HCT116 (cell line): ENCODE measurements around the gene SEC16B. TPM values are rescaled to one million over a fixed set of nuclear protein-coding genes. Genes with fewer than 3 reads are reported as not detected.

Source experiments
- ATAC-seq: fragments of 200-7000 bp; cut with Tn5 transposase; 2 replicates; pipeline ENCODE4 v1.9.1; 2020; ENCODE audit warnings: mild to moderate bottlenecking, moderate library complexity
- BruUV-seq: library from RNA; stranded (reverse); fragments of 400-500 nt; replicated peaks from 2 replicates; lab custom pipeline; 2021; lab: Mats Ljungman, UMichigan
- CTCF ChIA-PET: fragments of 300-600 bp; sonication (Branson Sonifier 250); formaldehyde crosslinking; loops from one replicate; lab custom pipeline; 2021; ENCODE audit warnings: antibody characterized with exemption; lab: Charles Lee
- POLR2A ChIA-PET: fragments of 300-600, 350-600 bp; sonication (Branson Sonifier 250); formaldehyde crosslinking; loops from one replicate; lab custom pipeline; 2021; ENCODE audit warnings: antibody characterized with exemption; lab: Charles Lee
- RAD21 ChIA-PET, 2 experiments: fragments of 300-600 bp; sonication (Branson Sonifier 250); formaldehyde crosslinking; loops; one replicate each; lab custom pipeline; 2023; ENCODE audit warnings: low total read pairs in 2 of 2; ENCODE audit not compliant: uncharacterized antibody in 2 of 2, unreplicated experiment in 2 of 2, low non-redundant PET in 1 of 2; lab: Charles Lee
- DNase-seq: peaks from one replicate; pipeline ENCODE4 v3.0.0-alpha.2; 2010; ENCODE audit warnings: low read depth, low spot score
- H2AFZ ChIP-seq: fragments of 200-600 bp; shearing (Covaris generic), sonication (generic); 2 replicates; pipeline ENCODE4 v1.6.1; 2017; ENCODE audit warnings: low read depth, mixed run types, mixed read lengths, antibody characterized with exemption, low read length; ENCODE audit not compliant: poor library complexity, severe bottlenecking
- H3K27ac ChIP-seq: 2 replicates; pipeline ENCODE4 v1.5.1; 2012; ENCODE audit warnings: low read depth, low read length
- H3K27me3 ChIP-seq: fragments of 200-600 bp; sonication (generic); 2 replicates; pipeline ENCODE4 v1.6.1; 2016; ENCODE audit warnings: mixed run types, low read length, mixed read lengths; ENCODE audit not compliant: insufficient read depth
- H3K36me3 ChIP-seq, 2 experiments: fragments of 200-500 bp in 1 of 2; fragments of 200-600 bp in 1 of 2; sonication (Bioruptor generic) in 1 of 2; sonication (generic) in 1 of 2; 2 replicates each; pipeline versions ENCODE4 v1.5.1 to v1.6.1; 2014 to 2016; ENCODE audit warnings: low read length in 2 of 2, inconsistent platforms in 1 of 2, mixed read lengths in 1 of 2, mixed run types in 1 of 2; ENCODE audit not compliant: insufficient read depth in 2 of 2, control insufficient read depth in 1 of 2
- H3K4me1 ChIP-seq, 2 experiments: fragments of 200-600 bp in 1 of 2; sonication (generic) in 1 of 2; 2 replicates each; pipeline versions ENCODE4 v1.5.1 to v1.6.1; 2012 to 2017; ENCODE audit warnings: low read length in 2 of 2, inconsistent platforms in 1 of 2, mild to moderate bottlenecking in 1 of 2, mixed read lengths in 1 of 2, mixed run types in 1 of 2, moderate library complexity in 1 of 2; ENCODE audit not compliant: insufficient read depth in 2 of 2, control insufficient read depth in 1 of 2
- H3K4me2 ChIP-seq: fragments of 200-600 bp; sonication (generic); 2 replicates; pipeline ENCODE4 v1.6.1; 2017; ENCODE audit warnings: mixed run types, low read length, mixed read lengths
- H3K4me3 ChIP-seq, 2 experiments: fragments of 200-600 bp in 1 of 2; sonication (generic) in 1 of 2; replicated peaks in 1 of 2; 2 replicates each; pipeline ENCODE4 v1.5.1; 2011 to 2016; ENCODE audit warnings: low read length in 2 of 2, control low read depth in 1 of 2, low read depth in 1 of 2, mild to moderate bottlenecking in 1 of 2, mixed read lengths in 1 of 2, mixed run types in 1 of 2
- H3K79me2 ChIP-seq: fragments of 200-600 bp; sonication (generic); 2 replicates; pipeline ENCODE4 v1.6.1; 2017; ENCODE audit warnings: mild to moderate bottlenecking, mixed run types, low read length, moderate library complexity, mixed read lengths; ENCODE audit not compliant: insufficient read depth
- H3K9ac ChIP-seq: fragments of 200-600 bp; sonication (generic); 2 replicates; pipeline ENCODE4 v1.6.1; 2016; ENCODE audit warnings: low read length, mixed read lengths
- H3K9me2 ChIP-seq: fragments of 200-600 bp; sonication (generic), shearing (Covaris generic); 2 replicates; pipeline ENCODE4 v1.6.1; 2017; ENCODE audit warnings: mixed run types, mild to moderate bottlenecking, moderate library complexity; ENCODE audit not compliant: insufficient read depth
- H3K9me3 ChIP-seq, 2 experiments: fragments of 200-500 bp in 1 of 2; fragments of 200-600 bp in 1 of 2; sonication (Bioruptor generic) in 1 of 2; sonication (generic) in 1 of 2; 2 replicates each; pipeline ENCODE4 v1.6.1; 2014 to 2017; ENCODE audit warnings: low read length in 2 of 2, mixed read lengths in 2 of 2, inconsistent platforms in 1 of 2, low read depth in 1 of 2, mild to moderate bottlenecking in 1 of 2, mixed run types in 1 of 2, moderate library complexity in 1 of 2; ENCODE audit not compliant: control insufficient read depth in 1 of 2, insufficient read depth in 1 of 2
- H4K20me1 ChIP-seq: fragments of 200-600 bp; sonication (generic), shearing (Covaris generic); 2 replicates; pipeline ENCODE4 v1.6.1; 2017; ENCODE audit warnings: mixed run types, mild to moderate bottlenecking, moderate library complexity; ENCODE audit not compliant: insufficient read depth
- EZH2 ChIP-seq: fragments of 200-600 bp; sonication (generic); IDR thresholded peaks from 2 replicates; pipeline ENCODE4 v1.6.1; 2017; ENCODE audit warnings: antibody characterized with exemption, mixed run types
- EZH2phosphoT487 ChIP-seq: fragments of 200-600 bp; IDR thresholded peaks from 2 replicates; pipeline ENCODE4 v1.6.1; 2018; ENCODE audit warnings: antibody characterized with exemption, borderline replicate concordance
- FOSL1 ChIP-seq: IDR thresholded peaks from 2 replicates; pipeline ENCODE4 v1.6.1; 2012; ENCODE audit warnings: low read depth
- JUND ChIP-seq: IDR thresholded peaks from 2 replicates; pipeline ENCODE4 v1.6.1; 2012
- RAD21 ChIP-seq: IDR thresholded peaks from 2 replicates; pipeline ENCODE4 v1.6.1; 2012; ENCODE audit warnings: low read depth, mild to moderate bottlenecking
- REST ChIP-seq: IDR thresholded peaks from 2 replicates; pipeline ENCODE4 v1.6.1; 2012; ENCODE audit warnings: low read depth
- SIN3A ChIP-seq: IDR thresholded peaks from 2 replicates; pipeline ENCODE4 v1.6.1; 2012; ENCODE audit warnings: low read depth
- SRF ChIP-seq: IDR thresholded peaks from 2 replicates; pipeline ENCODE4 v1.6.1; 2012; ENCODE audit warnings: low read depth
- YY1 ChIP-seq: IDR thresholded peaks from 2 replicates; pipeline ENCODE4 v1.6.1; 2011; ENCODE audit warnings: low read length, low read depth, moderate library complexity, mild to moderate bottlenecking; ENCODE audit not compliant: insufficient replicate concordance; ENCODE audit errors: extremely low read depth
- intact Hi-C: fragments of 100-400 bp; cut with micrococcal nuclease; formaldehyde crosslinking; loops from 2 replicates; pipeline ENCODE4 v1.10.0; 2022
- total RNA-seq: library from RNA; stranded (reverse); gene quantifications from one replicate; pipeline ENCODE4 v1.2.1, GENCODE V29; 2021; ENCODE audit not compliant: unreplicated experiment

Gene SEC16B
- total RNA-seq, 1 experiment from 2014 or later, result 1.2 TPM

- TF ChIP-seq REST, result no peak
Observed at GRCh38 chr1:177915641-177916040, 54.2 kb downstream of the SEC16B start (continued).

- Histone ChIP-seq H3K79me2 (no peaks in the 10 kb centered on the region), H3K4me3 (no peak overlapping the region), H3K36me3 (no peaks in the 10 kb centered on the region), H4K20me1 (no peaks in the 10 kb centered on the region), H3K9ac (no peak overlapping the region), H3K4me2 (no peak overlapping the region), H3K27me3 (peaks cover 15% of the 10 kb centered on the region)
- POLR2A ChIA-PET, result no interaction called here
- BruUV-seq, result no TSS peak
- TF ChIP-seq FOSL1, result no peak
- no peak for TF ChIP-seq SIN3A
- no peak for TF ChIP-seq EZH2
- TF ChIP-seq SRF, result no peak
- no peak for TF ChIP-seq RAD21
- no peak for TF ChIP-seq REST
- no peak for TF ChIP-seq YY1
- TF ChIP-seq EZH2phosphoT487, result no peak
- no peak for TF ChIP-seq JUND
- TF ChIP-seq, all 23 proteins: peak for 0
- CTCF ChIA-PET, result no interaction called here
- Histone ChIP-seq H3K4me1 (peaks cover 0 to 10% of the 10 kb centered on the region in 2 experiments; a peak in 2 of 4 replicates), H3K9me2 (no peaks in the 10 kb centered on the region), H2AFZ (no peak overlapping the region), H3K27ac (no peak overlapping the region), H3K9me3 (no peaks in the 10 kb centered on the region)
- no peak for ATAC-seq
- RAD21 ChIA-PET, result no interaction called here
- no peak for DNase-seq
- intact Hi-C loops, result no loop called here
Observed at GRCh38 chr1:177914603-177915002, 55.3 kb downstream of the SEC16B start.
